Naive thymus-derived CD8-positive, alpha-beta T cell (primary cell): ENCODE data around the gene PGS1. TPM values are rescaled to one million over a fixed set of nuclear protein-coding genes. Genes with fewer than 3 reads are reported as not detected.

ENCODE experiments used
- ATAC-seq, 2 donors: fragments of 150-1000 bp; cut with Tn5 transposase in 1 of 2; sonication (Bioruptor Pico), chemical (Tn5 transposase) in 1 of 2; 1 replicate in 1 of 2; 2 replicates in 1 of 2; pipeline ENCODE4 v1.10.0; 2021; ENCODE audit warnings: mild to moderate bottlenecking in 2 of 2, moderate library complexity in 2 of 2
- POLR2A ChIA-PET: fragments of 350-600 bp; sonication (Branson Sonifier 250); formaldehyde crosslinking; loops from one replicate; lab custom pipeline; 2021; ENCODE audit warnings: antibody characterized with exemption; lab: Charles Lee
- DNase-seq, 10 donors: peaks; one replicate each; pipeline versions ENCODE4 v3.0.0 to v3.0.0-alpha.2; 2020 to 2022
- H3K27ac Mint-ChIP-seq, 10 donors: one replicate each; pipeline ENCODE4 v1.8.0; 2020 to 2022; ENCODE audit warnings: mild to moderate bottlenecking in 10 of 10, mixed read lengths in 10 of 10, moderate library complexity in 4 of 10, inconsistent platforms in 1 of 10
- H3K27me3 Mint-ChIP-seq, 5 donors: one replicate each; pipeline ENCODE4 v1.8.0; 2021 to 2022; ENCODE audit warnings: mixed read lengths in 5 of 5
- H3K36me3 Mint-ChIP-seq, 3 donors: one replicate each; pipeline ENCODE4 v1.8.0; 2020 to 2022; ENCODE audit warnings: mixed read lengths in 3 of 3, mild to moderate bottlenecking in 2 of 3, inconsistent platforms in 1 of 3
- H3K4me1 Mint-ChIP-seq, 4 donors: one replicate each; pipeline ENCODE4 v1.8.0; 2021 to 2022; ENCODE audit warnings: mixed read lengths in 4 of 4
- H3K4me3 Mint-ChIP-seq, 10 donors: one replicate each; pipeline ENCODE4 v1.8.0; 2020 to 2022; ENCODE audit warnings: mild to moderate bottlenecking in 10 of 10, mixed read lengths in 10 of 10, moderate library complexity in 6 of 10, inconsistent platforms in 1 of 10
- H3K9me3 Mint-ChIP-seq, 9 donors: one replicate each; pipeline ENCODE4 v1.8.0; 2020 to 2022; ENCODE audit warnings: mixed read lengths in 9 of 9, mild to moderate bottlenecking in 3 of 9, inconsistent platforms in 1 of 9, moderate library complexity in 1 of 9
- polyA plus RNA-seq, 3 donors: library from polyadenylated mRNA; unstranded; fragments of 300-500 nt; fragmentation: Illumina TruSeq; gene quantifications; one replicate each; pipeline ENCODE4 v1.2.3, GENCODE V29; 2021
- total RNA-seq, 8 experiments: library from RNA in 2 of 8; stranded (reverse) in 2 of 8; gene quantifications; one replicate each; pipeline ENCODE4 v1.2.3 and lab custom pipeline; 2021 to 2026

The PGS1 gene
- total and polyA plus RNA-seq, 5 experiments from 2014 or later = 24.3 to 73.4 (median 46.6) TPM

DNA sequence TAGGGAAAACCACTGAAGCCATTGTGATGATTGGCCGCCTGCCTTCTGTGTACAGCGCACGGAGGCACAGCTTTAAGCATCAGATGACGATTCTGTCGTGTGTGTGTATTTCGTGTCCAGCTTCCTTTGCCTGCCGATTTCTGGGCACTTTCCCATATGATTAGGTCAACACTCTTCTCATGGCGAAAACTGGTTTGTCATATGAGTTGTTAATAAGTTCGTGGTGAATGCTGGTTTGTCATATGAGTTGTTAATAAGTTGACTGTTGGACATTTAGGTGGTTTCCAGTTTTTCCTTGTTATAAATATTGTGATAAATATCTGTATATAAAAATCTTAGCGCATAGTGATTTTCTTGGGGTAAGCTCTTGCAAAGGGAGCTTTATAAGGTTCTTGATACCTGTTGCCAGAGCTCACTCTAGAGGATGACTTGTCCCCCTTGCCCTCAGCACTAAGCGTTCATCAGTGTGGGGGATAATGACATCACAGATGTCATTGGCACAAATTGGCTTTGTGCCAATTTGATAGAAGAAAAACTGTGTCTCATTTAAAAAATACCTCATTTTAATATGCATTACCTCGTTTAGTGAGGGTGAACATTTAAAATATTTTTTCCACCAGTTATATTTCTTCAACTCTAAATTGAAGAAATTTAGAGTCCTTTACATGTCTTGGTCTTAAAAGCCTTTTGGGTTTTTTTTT, 40.0 kb downstream of the PGS1 start:
- POLR2A ChIA-PET = interaction anchor here (0.7 kb wide), 1 partner anchor 45 kb away, joined by 3 read pairs; no protein-coding TSS in a partner anchor
- peak overlapping the region in 2 of 10 donors; percentile 13 to 86 for H3K27ac Mint-ChIP-seq
- ATAC-seq = no peak
- H3K27me3 Mint-ChIP-seq = no peaks in the 10 kb centered on the region
- H3K4me3 Mint-ChIP-seq = no peak overlapping the region
- no peak for DNase-seq
- peaks cover 23 to 51% (median 38%) of the 10 kb centered on the region in 4 donors for H3K4me1 Mint-ChIP-seq
- H3K36me3 Mint-ChIP-seq = peaks cover 6 to 44% (median 10%) of the 10 kb centered on the region in 3 donors
- H3K9me3 Mint-ChIP-seq = no peaks in the 10 kb centered on the region

DNA sequence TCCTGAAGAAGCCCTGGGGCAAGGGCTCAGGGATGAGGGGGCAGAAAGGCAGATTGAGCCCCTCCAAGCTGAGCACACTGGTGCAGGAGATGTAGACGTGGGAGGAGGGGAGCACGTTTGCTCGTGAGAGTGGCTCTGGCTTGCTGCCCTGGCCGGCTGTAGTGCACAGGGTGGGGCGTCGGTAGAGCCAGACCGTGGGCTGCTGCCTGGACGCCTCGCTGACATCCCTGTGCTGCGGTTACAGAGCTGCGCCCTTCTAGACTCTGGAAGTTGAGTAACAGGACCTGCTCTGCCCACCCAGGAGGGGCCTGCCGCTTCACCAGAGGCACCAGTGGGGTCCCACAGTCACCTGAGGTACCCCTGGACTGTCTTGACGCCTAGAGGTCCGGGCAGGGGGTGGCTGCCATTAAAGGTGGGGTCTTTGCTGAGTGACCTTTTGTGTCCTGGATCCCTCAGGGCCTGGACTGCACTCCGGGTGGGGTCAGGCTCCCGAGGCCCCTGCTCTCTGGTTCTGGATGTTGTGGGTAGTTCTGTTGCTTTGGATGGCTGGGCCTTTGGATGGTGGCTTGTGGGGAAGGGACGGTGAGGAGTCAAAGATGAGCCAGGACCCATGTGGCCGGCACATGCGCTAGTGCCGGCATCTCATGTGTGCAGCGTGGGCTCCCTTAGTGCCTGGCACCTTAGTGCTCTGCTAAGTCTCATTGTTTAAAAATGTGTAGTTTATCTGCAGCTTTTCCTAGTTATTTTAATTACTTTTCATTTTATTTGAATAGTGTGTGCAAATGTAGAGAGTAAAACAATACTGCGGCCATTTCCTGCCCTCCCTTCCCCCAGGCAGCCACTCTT, 41.7 kb downstream of the PGS1 start:
- Mint-ChIP-seq H3K27ac (peak overlapping the region in 2 of 10 donors; percentile 43 to 72), H3K4me3 (no peak overlapping the region), H3K27me3 (no peaks in the 10 kb centered on the region), H3K9me3 (no peaks in the 10 kb centered on the region), H3K36me3 (peaks cover 6 to 56% (median 10%) of the 10 kb centered on the region in 3 donors), H3K4me1 (peaks cover 10 to 34% (median 21%) of the 10 kb centered on the region in 4 donors)
- no peak for ATAC-seq
- POLR2A ChIA-PET = interaction anchor here (0.5 kb wide), 1 partner anchor 131 kb away, joined by 5 read pairs; no protein-coding TSS in a partner anchor
- no peak for DNase-seq

DNA sequence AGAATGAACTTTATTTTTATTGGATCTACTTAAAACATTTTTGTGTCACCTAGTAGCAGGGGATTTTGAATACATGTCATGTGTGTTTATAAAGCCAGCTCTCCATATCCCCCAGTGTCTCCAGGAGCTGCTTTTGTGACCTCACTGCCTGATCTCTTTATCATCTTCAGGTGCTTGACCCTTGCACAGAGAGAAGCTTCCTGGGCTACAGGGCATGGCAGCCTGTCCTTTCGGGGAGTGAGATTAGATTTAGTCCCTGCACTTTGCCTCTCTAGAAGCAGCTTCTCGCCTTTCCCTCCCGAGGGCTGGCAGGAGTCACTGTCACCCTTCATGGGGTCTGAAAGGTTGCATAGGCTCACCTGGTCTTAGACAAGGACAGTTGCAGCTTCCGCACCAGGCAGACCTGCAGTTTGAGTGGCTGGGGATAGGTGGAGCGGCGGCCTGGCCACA, 42.7 kb downstream of the PGS1 start:
- POLR2A ChIA-PET = interaction anchor here (3.3 kb wide), 1 partner anchor 170 kb away, joined by 17 read pairs; no protein-coding TSS in a partner anchor
- Mint-ChIP-seq H3K27ac (peak overlapping the region in 1 of 10 donors; percentile 24), H3K9me3 (no peaks in the 10 kb centered on the region), H3K27me3 (no peaks in the 10 kb centered on the region), H3K36me3 (peaks cover 6 to 62% (median 10%) of the 10 kb centered on the region in 3 donors), H3K4me1 (peaks cover 10 to 26% (median 15%) of the 10 kb centered on the region in 4 donors), H3K4me3 (no peak overlapping the region)
- no peak for DNase-seq
- ATAC-seq = no peak

DNA sequence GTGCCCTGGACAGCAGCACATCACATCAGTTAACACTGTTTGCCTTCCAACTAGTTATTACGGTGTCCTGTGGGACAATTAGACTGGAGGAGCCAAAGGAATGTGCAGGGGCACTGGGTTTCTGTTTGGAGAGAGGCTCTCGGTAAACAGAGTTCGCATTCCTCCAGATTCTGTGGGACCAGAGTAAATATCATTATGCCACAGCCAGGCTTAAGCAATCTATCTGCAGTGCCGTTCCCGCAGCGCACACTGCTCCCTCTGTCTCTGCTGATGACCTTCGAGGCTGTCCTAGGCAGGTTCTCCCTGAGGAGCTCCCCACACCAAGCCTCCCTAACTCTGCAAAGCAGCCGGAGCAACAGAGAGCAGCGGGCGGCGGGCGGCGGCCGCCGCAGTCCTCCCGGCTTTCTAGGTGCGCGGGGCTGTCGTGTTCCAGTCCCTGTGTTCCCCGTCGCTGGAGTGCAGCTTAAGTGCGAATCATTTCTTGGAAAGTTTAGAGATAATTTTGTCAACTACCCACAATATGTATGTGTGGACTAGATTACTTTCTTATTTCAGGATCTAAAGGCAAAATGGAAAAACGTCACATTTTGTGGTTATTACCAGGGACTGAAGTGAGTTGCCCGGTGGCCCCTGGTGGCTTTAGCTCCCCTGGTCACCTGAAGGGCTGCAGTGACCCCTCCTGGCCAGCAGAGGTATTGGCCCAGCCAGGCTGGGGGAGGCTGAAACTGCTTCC, 43.3 kb downstream of the PGS1 start:
- Mint-ChIP-seq H3K4me1 (peaks cover 7 to 20% (median 11%) of the 10 kb centered on the region in 4 donors), H3K4me3 (no peak overlapping the region), H3K27me3 (no peaks in the 10 kb centered on the region), H3K27ac (peak overlapping the region in 4 of 10 donors; percentile 38 to 75 (median 56)), H3K9me3 (no peaks in the 10 kb centered on the region), H3K36me3 (peaks cover 6 to 65% (median 10%) of the 10 kb centered on the region in 3 donors)
- DNase-seq = peak; percentile 52 to 80 (median 68)
- ATAC-seq = peak; percentile 66 to 83
- POLR2A ChIA-PET = interaction anchor here (3.3 kb wide), 1 partner anchor 171 kb away, joined by 17 read pairs; no protein-coding TSS in a partner anchor

DNA sequence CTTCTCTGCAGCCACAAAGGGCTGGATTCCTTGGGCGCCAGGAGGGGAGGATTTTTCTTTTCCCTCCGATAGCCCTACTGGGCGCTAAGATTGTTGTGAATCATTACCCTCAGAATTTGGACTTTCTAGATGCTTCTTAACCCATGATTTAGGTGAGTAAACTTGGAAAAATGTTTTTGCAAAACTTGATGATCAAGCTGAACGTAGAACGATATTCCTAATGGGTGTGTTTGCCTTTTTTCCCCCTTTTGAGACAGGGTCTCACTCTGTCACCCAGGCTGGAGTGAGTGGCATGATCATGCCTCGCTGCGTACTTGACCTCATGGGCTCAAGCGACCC, 43.8 kb downstream of the PGS1 start:
- no peak for DNase-seq
- peaks cover 2 to 15% (median 8%) of the 10 kb centered on the region in 4 donors for H3K4me1 Mint-ChIP-seq
- H3K36me3 Mint-ChIP-seq = peaks cover 6 to 66% (median 10%) of the 10 kb centered on the region in 3 donors
- H3K27ac Mint-ChIP-seq = peak overlapping the region in 3 of 10 donors; percentile 52 to 75 (median 59)
- no peaks in the 10 kb centered on the region for H3K27me3 Mint-ChIP-seq
- no peak overlapping the region for H3K4me3 Mint-ChIP-seq
- ATAC-seq = no peak
- H3K9me3 Mint-ChIP-seq = no peaks in the 10 kb centered on the region
- POLR2A ChIA-PET = interaction anchor here (3.3 kb wide), 1 partner anchor 171 kb away, joined by 17 read pairs; no protein-coding TSS in a partner anchor

DNA sequence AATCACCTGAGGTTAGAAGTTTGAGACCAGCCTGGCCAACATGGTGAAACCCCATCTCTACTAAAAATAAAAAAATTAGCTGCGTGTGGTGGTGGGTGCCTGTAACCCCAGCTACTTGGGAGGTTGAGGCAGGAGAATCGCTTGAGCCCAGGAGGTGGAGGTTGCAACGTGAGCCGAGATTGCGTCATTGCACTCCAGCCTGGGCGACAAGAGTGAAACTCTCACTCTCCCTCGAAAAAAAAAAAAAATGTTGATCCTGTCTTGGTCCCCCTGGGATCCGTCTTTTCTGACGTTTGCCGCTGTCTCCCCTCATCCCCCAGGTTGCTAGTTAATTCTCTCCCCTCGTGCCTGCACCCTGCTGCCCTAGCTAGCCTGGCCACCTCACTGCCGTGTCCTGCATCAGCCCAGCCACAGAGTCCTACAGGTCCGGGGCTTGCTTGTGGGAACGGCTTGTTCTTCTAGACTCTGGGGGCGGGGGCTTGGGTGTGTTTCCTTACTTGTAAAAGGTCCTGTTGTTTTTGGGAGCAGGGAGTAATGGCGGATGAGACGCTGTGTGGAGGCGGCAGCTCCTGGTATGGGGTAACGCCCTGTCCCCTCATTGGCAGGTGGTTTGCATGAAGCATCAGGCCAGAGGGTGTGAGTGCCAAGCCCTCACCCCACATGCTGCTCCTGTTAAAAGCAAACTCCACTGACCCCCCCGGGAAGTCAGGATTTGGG, 44.6 kb downstream of the PGS1 start:
- Mint-ChIP-seq H3K27ac (no peak overlapping the region), H3K4me3 (no peak overlapping the region), H3K36me3 (peaks cover 6 to 66% (median 10%) of the 10 kb centered on the region in 3 donors), H3K27me3 (no peaks in the 10 kb centered on the region), H3K4me1 (peaks cover 0 to 10% (median 5%) of the 10 kb centered on the region in 4 donors), H3K9me3 (no peaks in the 10 kb centered on the region)
- no peak for DNase-seq
- POLR2A ChIA-PET = interaction anchor here (3.3 kb wide), 1 partner anchor 172 kb away, joined by 17 read pairs; no protein-coding TSS in a partner anchor
- no peak for ATAC-seq

DNA sequence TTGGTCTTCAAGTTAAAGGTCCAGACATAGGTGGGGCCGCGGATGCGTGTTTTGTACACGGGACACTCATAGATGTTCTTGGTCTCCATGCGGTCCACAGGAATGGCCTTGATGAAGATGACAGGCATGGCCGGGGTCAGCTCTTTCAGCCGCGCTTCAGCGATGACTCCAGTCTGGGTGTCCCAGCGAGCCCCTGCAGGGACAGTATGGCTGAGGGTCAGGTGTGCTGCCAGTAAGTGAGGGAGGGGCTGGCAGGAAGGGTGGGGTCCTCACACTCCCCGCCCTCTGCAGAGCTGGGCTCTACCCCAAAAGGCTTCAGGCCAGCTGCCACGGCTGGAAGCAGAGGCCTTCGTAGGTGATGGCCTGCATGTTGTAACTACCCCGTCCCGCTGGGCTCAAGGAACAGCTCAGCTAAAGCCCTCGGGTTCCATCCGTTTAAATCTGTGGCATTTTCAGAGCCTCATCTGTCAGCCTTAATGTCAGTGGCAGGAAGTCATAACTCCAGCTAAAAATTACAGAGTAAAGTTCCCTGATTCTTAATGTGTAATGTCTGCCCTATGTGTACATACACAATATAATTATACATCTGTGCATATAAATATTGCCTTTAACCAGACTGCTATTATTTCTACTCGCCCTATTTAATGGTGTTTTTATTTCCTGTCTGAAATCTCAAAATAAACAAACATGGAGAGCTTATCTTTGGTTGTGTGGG, 45.7 kb downstream of the PGS1 start:
- POLR2A ChIA-PET = interaction anchor here (0.6 to 3.3 kb wide), 2 partner anchors 173 to 320 kb away, joined by 5 to 17 read pairs; no protein-coding TSS in a partner anchor
- no peak for ATAC-seq
- no peak for DNase-seq
- Mint-ChIP-seq H3K9me3 (no peaks in the 10 kb centered on the region), H3K36me3 (peaks cover 6 to 76% (median 10%) of the 10 kb centered on the region in 3 donors), H3K4me1 (peaks cover 0 to 10% (median 5%) of the 10 kb centered on the region in 4 donors), H3K4me3 (no peak overlapping the region), H3K27ac (peak overlapping the region in 1 of 10 donors; percentile 43), H3K27me3 (no peaks in the 10 kb centered on the region)

DNA sequence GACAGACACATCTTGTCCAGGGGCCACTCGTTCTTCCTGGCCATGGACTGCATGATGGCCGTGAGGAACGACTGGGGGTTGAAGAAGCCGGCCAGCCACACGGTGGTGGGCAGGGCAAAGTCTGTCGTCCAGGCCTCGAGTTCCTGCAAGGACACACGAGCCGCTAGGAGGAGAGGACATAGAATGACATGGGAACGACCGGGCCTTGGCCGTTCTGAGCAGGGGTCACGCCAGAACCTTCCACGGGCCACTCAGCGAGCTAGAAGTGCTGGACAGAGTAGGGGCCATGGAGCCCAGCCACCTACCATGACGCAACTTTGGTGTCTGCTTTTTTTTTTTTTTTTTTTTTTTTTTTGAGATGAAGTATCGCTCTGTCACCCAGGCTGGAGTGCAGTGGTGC, 47.0 kb downstream of the PGS1 start:
- DNase-seq (no peak), ATAC-seq (no peak)
- H3K4me1 Mint-ChIP-seq = peaks cover 0 to 9% (median 5%) of the 10 kb centered on the region in 4 donors
- POLR2A ChIA-PET = interaction anchor here (0.6 kb wide), 1 partner anchor 237 kb away, joined by 3 read pairs; no protein-coding TSS in a partner anchor
- H3K4me3 Mint-ChIP-seq = no peak overlapping the region
- no peaks in the 10 kb centered on the region for H3K9me3 Mint-ChIP-seq
- peaks cover 5 to 77% (median 9%) of the 10 kb centered on the region in 3 donors for H3K36me3 Mint-ChIP-seq
- H3K27ac Mint-ChIP-seq = no peak overlapping the region
- no peaks in the 10 kb centered on the region for H3K27me3 Mint-ChIP-seq

DNA sequence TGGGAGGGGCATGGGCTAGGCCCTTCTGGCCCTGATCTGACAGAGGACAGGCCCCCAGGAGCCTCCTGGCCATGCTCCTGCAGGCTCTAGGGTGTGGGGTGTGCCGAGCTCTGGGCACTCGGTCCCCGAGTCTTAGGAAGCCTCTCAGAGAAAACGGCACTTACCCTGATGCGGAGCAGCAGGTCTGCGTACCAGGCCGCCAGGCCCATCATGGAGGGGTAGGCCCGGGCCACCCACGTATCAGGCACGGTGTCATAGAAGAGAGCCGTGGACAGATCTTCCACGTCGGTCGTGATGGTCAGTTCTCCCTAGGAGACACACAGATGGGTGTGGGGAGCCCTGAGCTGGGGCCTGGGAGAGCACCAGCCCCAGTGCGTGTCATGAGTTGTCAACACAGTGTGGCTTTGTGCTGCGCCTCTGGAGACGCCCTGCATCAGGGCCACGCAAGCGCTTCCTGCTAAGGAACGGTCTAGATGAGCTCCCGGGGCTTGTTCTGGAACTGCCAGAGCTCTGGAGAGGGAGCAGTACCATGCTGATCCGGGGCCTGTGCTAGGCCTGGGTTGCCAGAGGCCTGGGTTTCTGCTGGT, 47.9 kb downstream of the PGS1 start:
- DNase-seq (no peak), ATAC-seq (no peak)
- Mint-ChIP-seq H3K9me3 (no peaks in the 10 kb centered on the region), H3K27me3 (no peaks in the 10 kb centered on the region), H3K4me1 (peaks cover 0 to 12% (median 5%) of the 10 kb centered on the region in 4 donors), H3K27ac (no peak overlapping the region), H3K4me3 (no peak overlapping the region), H3K36me3 (peaks cover 0 to 69% (median 4%) of the 10 kb centered on the region in 3 donors)
- POLR2A ChIA-PET = no interaction called here

DNA sequence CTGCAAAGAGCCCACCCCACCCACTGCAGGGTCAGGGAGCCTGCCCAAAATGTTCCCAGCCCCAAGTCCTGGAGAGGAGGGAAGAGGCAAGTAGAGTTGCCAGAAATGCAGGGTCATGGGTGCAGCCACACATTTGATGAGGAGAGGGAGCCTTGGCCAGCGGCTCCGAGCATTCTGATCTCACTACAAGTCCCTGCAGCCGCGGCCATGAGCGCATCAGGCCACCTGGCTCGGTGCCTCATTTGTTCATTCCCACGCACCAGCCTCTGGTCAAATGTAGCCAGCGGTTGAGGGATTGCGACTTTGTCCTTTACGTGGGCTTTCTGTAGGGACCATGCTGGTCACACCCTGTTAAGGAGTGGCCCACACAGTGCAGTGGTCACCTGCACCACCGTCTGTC, 48.7 kb downstream of the PGS1 start:
- H3K27ac Mint-ChIP-seq = peak overlapping the region in 1 of 10 donors; percentile 53

More for the DNA sequence above, 48.7 kb downstream of the PGS1 start:
- no peaks in the 10 kb centered on the region for H3K27me3 Mint-ChIP-seq
- no peak for ATAC-seq
- peaks cover 0 to 61% (median under 1%) of the 10 kb centered on the region in 3 donors for H3K36me3 Mint-ChIP-seq
- POLR2A ChIA-PET = no interaction called here
- H3K4me3 Mint-ChIP-seq = no peak overlapping the region
- no peaks in the 10 kb centered on the region for H3K9me3 Mint-ChIP-seq
- DNase-seq = no peak
- H3K4me1 Mint-ChIP-seq = peaks cover 0 to 12% (median 4%) of the 10 kb centered on the region in 4 donors
